Activated CD8-positive, alpha-beta T cell treated with anti-CD3 and anti-CD28 coated beads for 36 hours (primary cell): Measurements from ENCODE around the gene SERPING1. TPM values are rescaled to one million over a fixed set of nuclear protein-coding genes. Genes with fewer than 3 reads are reported as not detected.

Experiments used
- ATAC-seq: fragments of 200-7000 bp; cut with Tn5 transposase; one replicate; pipeline ENCODE4 v1.10.0; 2021; ENCODE audit warnings: mild to moderate bottlenecking, moderate library complexity
- CTCF ChIA-PET: fragments of 350-600 bp; sonication (Branson Sonifier 250); formaldehyde crosslinking; loops from one replicate; lab custom pipeline; 2021; ENCODE audit warnings: antibody characterized with exemption; lab: Charles Lee
- POLR2A ChIA-PET: fragments of 350-600 bp; sonication (Branson Sonifier 250); formaldehyde crosslinking; loops from one replicate; lab custom pipeline; 2021; ENCODE audit warnings: antibody characterized with exemption; lab: Charles Lee
- DNase-seq: peaks from one replicate; pipeline ENCODE4 v3.0.0-alpha.2; 2020
- H3K27ac Mint-ChIP-seq: one replicate; pipeline ENCODE4 v1.8.0; 2021; ENCODE audit warnings: mild to moderate bottlenecking, mixed read lengths
- H3K27me3 Mint-ChIP-seq: one replicate; pipeline ENCODE4 v1.8.0; 2021; ENCODE audit warnings: mixed read lengths
- H3K36me3 Mint-ChIP-seq: one replicate; pipeline ENCODE4 v1.8.0; 2021; ENCODE audit warnings: low read depth, mixed read lengths
- H3K4me1 Mint-ChIP-seq: one replicate; pipeline ENCODE4 v1.8.0; 2021; ENCODE audit warnings: low read depth, mixed read lengths
- H3K4me3 Mint-ChIP-seq: one replicate; pipeline ENCODE4 v1.8.0; 2021; ENCODE audit warnings: mild to moderate bottlenecking, moderate library complexity, mixed read lengths
- H3K9me3 Mint-ChIP-seq: one replicate; pipeline ENCODE4 v1.8.0; 2021; ENCODE audit warnings: mixed read lengths
- intact Hi-C: fragments of 100-400 bp; cut with micrococcal nuclease; formaldehyde crosslinking; loops from one replicate; pipeline ENCODE4 v1.10.0; 2022
- total RNA-seq, 2 experiments: library from RNA; stranded (reverse); gene quantifications; one replicate each; pipeline ENCODE4 v1.2.3, GENCODE V29; 2021
- TF ChIP-seq, protein P1 (sequence below): fragments of 200-600 bp; IDR thresholded peaks from one replicate; pipeline ENCODE4 v1.8.0; 2022; ENCODE audit warnings: antibody characterized with exemption, mild to moderate bottlenecking

SERPING1 gene
- total RNA-seq, 2 experiments from 2014 or later, result not detected

DNA sequence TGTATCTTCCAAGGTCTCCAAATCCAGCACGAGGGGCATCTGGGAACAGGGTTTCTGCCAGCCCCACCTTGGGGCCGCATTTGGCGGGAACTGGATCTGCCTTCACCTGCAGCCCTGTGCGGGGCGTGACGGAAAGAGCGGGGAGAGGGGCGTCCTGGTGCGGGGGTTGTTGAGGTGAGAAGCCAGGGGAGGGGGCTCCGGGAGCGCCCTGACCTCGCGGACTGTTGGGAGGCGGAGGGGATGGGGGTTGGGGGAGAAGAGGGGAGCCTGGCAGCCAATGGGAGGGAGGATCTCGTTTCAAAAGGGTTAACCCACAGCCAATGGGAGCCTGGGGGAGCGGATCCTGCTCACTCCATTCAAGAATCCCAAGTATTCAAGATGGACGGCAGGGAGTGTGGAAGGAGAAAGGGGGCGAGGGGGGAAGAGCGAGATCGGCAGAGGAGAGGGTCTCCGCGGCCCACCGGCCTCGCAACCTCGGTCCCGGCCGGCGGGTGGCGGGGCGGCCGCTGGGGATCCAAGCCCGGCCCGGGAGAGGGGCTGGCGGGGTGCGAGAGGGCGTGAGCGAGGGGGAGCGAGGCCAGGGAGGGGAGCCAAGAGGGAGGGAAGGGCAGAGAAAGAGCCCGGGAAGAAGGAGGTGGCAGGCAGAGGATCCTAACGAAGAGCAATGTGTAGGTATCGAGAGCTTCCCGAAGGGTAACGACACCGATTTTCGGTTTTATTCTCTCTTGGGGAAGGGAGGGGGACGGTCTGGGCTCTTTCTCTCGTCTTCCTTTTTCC is 40.7 kb downstream of the SERPING1 start:
- Mint-ChIP-seq H3K4me3 (peak overlapping the region; percentile 78), H3K36me3 (no peaks in the 10 kb centered on the region), H3K27me3 (peaks cover 33% of the 10 kb centered on the region), H3K27ac (peak overlapping the region; percentile 70), H3K9me3 (no peaks in the 10 kb centered on the region), H3K4me1 (peaks cover 17% of the 10 kb centered on the region)
- intact Hi-C loops, result loop anchor here (5.0 kb wide), 1 partner anchor 291 kb away; no protein-coding TSS in a partner anchor
- peak; percentile 22 for DNase-seq
- peak; percentile 43 for ATAC-seq
- POLR2A ChIA-PET, result interaction anchor here (1.1 to 3.8 kb wide), 3 partner anchors 65 to 70 kb away, joined by 3 to 33 read pairs (median 3); partner anchors contain the start of gene UBE2L6
- CTCF ChIA-PET, result interaction anchor here (1.3 to 11.7 kb wide), 7 partner anchors 8 to 181 kb away, joined by 3 to 346 read pairs (median 28); partner anchors contain the start of genes CLP1 and UBE2L6
- TF ChIP-seq, protein P1, sequence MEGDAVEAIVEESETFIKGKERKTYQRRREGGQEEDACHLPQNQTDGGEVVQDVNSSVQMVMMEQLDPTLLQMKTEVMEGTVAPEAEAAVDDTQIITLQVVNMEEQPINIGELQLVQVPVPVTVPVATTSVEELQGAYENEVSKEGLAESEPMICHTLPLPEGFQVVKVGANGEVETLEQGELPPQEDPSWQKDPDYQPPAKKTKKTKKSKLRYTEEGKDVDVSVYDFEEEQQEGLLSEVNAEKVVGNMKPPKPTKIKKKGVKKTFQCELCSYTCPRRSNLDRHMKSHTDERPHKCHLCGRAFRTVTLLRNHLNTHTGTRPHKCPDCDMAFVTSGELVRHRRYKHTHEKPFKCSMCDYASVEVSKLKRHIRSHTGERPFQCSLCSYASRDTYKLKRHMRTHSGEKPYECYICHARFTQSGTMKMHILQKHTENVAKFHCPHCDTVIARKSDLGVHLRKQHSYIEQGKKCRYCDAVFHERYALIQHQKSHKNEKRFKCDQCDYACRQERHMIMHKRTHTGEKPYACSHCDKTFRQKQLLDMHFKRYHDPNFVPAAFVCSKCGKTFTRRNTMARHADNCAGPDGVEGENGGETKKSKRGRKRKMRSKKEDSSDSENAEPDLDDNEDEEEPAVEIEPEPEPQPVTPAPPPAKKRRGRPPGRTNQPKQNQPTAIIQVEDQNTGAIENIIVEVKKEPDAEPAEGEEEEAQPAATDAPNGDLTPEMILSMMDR, result no peak

DNA sequence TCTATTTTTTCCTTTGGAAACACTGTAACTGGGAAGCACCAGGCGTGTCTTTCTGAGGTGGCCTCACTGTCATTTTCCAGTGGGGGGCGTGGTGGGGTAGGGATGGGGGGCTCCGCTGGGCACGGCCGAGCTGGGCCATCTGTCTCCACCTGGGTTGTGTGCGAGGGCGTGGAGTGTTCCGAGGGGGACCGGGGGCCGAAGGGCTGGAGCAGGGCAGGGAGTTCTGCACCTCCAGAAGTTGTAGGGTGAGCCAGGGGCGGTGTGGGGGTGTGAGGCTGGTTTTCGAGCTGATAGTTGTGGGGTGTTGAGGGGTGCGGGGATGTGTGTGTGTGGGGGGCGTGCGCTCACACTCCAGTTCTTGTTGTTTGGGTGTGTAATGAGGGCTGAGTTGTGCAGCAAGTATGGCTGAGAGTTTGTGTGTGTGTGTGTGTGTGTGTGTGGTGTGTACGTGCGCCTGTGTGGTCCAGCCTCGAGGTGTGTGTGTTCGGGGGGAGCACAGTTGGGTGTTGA is 41.4 kb downstream of the SERPING1 start:
- DNase-seq (peak; percentile 35), ATAC-seq (peak; percentile 48)
- Mint-ChIP-seq H3K4me3 (peak overlapping the region; percentile 78), H3K27me3 (peaks cover 33% of the 10 kb centered on the region), H3K27ac (peak overlapping the region; percentile 54), H3K36me3 (no peaks in the 10 kb centered on the region), H3K4me1 (peaks cover 17% of the 10 kb centered on the region), H3K9me3 (no peaks in the 10 kb centered on the region)
- CTCF ChIA-PET, result interaction anchor here (1.3 to 11.7 kb wide), 8 partner anchors 8 to 181 kb away, joined by 3 to 346 read pairs (median 23); partner anchors contain the start of genes CLP1 and UBE2L6
- POLR2A ChIA-PET, result interaction anchor here (1.1 to 3.8 kb wide), 3 partner anchors 66 to 71 kb away, joined by 3 to 33 read pairs (median 3); partner anchors contain the start of gene UBE2L6
- intact Hi-C loops, result loop anchor here (5.0 kb wide), 1 partner anchor 292 kb away; no protein-coding TSS in a partner anchor
- TF ChIP-seq, protein P1, result peak; percentile 14

DNA sequence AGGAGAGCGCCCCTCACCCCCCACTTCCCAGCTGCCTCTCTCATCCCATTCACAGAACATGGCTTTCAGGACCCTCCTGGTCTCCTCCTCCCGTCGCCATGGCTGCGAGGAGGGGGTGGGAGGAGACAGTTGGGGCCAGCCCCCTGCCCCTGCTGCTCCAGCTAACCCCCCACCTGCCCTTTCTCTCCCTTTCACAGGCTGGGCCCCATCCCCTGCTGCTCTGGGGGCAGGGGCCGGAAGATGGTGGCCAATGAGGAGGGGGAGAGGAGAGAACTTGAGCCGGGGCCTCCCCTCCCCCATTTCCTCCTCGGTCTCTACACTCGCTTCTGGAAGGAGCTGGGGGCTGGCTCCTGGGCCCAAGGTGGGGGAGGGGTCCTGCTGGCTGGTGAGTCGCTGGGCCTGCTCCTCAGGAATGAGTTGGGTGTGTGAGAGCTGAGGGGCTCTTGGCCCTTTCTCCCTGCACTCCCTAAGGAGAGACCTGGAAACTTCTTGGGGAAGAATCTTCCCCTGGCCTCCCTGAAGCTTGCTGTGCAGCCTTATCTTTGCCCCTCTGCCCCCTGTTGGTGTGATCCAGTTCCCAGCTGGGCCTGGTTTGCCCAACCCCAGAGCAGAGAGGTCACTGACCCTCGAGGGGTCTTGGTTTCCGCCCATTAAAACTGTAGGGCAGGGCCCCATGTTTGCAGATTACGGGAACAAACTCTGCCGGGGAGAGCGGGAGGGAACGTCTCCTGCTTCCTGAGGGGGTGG is 42.0 kb downstream of the SERPING1 start:
- peak; percentile 32 for DNase-seq
- POLR2A ChIA-PET, result interaction anchor here (1.1 to 3.8 kb wide), 3 partner anchors 9 to 71 kb away, joined by 3 to 33 read pairs (median 8); partner anchors contain the start of gene UBE2L6
- H3K4me3 Mint-ChIP-seq, result peak overlapping the region; percentile 78
- H3K27me3 Mint-ChIP-seq, result peaks cover 28% of the 10 kb centered on the region
- peaks cover 17% of the 10 kb centered on the region for H3K4me1 Mint-ChIP-seq
- peak; percentile 50 for ATAC-seq
- intact Hi-C loops, result loop anchor here (5.0 kb wide), 1 partner anchor 292 kb away; no protein-coding TSS in a partner anchor
- CTCF ChIA-PET, result interaction anchor here (0.8 to 11.7 kb wide), 18 partner anchors 9 to 294 kb away, joined by 3 to 346 read pairs (median 10); partner anchors contain the start of genes CLP1, UBE2L6 and YPEL4
- H3K27ac Mint-ChIP-seq, result peak overlapping the region; percentile 54
- TF ChIP-seq, protein P1, result no peak
- no peaks in the 10 kb centered on the region for H3K36me3 Mint-ChIP-seq
- no peaks in the 10 kb centered on the region for H3K9me3 Mint-ChIP-seq

DNA sequence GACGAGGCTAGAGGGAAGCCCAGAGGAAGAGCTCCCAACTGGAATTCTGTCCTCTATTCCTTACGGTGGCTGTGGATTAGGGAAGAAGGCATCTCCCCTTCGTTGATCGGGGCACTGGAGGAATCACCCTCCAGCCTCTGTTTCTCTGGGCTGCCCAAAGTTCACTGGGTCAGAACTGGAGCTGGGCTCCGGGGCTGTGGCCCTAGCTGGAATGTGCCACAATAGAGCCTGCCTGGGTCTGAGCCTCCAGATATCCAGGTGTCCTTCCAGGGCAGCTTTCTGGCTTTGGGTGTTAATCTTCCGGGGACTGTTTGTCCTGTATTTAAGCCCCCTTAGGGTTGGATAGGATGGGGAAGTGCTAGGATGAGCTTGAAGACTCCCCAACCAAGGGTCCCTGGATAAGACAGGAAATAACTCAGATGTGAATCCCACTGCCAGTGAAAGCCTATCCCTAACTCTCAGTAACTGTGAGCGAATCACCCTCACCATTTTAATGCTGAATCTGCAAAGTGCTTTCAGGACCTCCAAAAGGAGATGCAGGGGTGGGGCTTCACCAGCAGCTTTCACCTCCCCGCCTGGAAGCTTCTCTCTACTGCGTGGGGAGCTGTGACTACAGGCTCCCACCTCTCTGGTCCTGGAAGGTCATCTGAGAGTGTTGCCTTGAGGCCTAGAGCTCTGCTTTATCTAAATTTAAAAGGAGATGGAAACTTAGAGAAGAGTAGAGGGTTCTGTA is 42.7 kb downstream of the SERPING1 start:
- no peak for ATAC-seq
- intact Hi-C loops, result no loop called here
- TF ChIP-seq, protein P1, result no peak
- no peak overlapping the region for H3K27ac Mint-ChIP-seq
- peaks cover 17% of the 10 kb centered on the region for H3K4me1 Mint-ChIP-seq
- CTCF ChIA-PET, result interaction anchor here (0.8 to 11.7 kb wide), 31 partner anchors 9 to 297 kb away, joined by 3 to 346 read pairs (median 5); partner anchors contain the start of genes RTN4RL2, UBE2L6 and YPEL4
- no peaks in the 10 kb centered on the region for H3K9me3 Mint-ChIP-seq
- POLR2A ChIA-PET, result interaction anchor here (1.0 to 3.8 kb wide), 4 partner anchors 9 to 93 kb away, joined by 3 to 33 read pairs (median 6); partner anchors contain the start of genes CLP1 and UBE2L6
- DNase-seq, result no peak
- H3K27me3 Mint-ChIP-seq, result peaks cover 31% of the 10 kb centered on the region
- H3K4me3 Mint-ChIP-seq, result no peak overlapping the region
- no peaks in the 10 kb centered on the region for H3K36me3 Mint-ChIP-seq
